GM13976 (cell line): ENCODE measurements around the gene JAKMIP1.

Source experiments
- DNase-seq: peaks from one replicate; pipeline ENCODE4 v3.0.0; 2012; ENCODE audit warnings: low spot score
- in situ Hi-C: fragments of 300-500 bp; cut with MboI; formaldehyde crosslinking; loops from one replicate; pipeline ENCODE4 v1.12.0; 2022; ENCODE audit warnings: low sequenced_read_pairs, mixed read lengths, inconsistent platforms; ENCODE audit not compliant: unreplicated experiment
- TF ChIP-seq, protein P1 (sequence below): IDR thresholded peaks from 2 replicates; pipeline ENCODE4 v1.5.1; 2012; ENCODE audit warnings: borderline replicate concordance, mild to moderate bottlenecking; ENCODE audit not compliant: insufficient read depth; ENCODE audit errors: extremely low read depth, missing control alignments, control extremely low read depth

Gene JAKMIP1

DNA sequence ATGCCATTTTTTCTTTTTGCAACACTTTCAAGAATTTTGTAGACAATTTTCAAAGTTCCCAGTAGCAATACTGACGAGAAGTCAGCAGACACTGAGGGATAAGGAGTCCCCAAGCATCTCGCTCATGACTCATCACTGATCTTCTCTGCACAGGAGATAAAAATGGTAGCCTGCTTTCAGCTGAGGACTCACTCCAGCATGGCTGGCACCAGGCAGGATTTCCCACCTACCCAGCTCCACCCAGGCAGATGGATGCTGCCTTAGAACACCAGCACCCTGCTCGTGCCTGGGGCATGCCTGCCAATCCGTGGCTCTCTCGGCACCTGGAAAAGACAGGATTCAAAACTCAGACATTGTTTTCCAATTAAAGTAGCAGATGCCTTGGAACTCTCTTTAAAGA is 24.9 kb downstream of the JAKMIP1 start:
- no peak for DNase-seq
- TF ChIP-seq, protein P1, sequence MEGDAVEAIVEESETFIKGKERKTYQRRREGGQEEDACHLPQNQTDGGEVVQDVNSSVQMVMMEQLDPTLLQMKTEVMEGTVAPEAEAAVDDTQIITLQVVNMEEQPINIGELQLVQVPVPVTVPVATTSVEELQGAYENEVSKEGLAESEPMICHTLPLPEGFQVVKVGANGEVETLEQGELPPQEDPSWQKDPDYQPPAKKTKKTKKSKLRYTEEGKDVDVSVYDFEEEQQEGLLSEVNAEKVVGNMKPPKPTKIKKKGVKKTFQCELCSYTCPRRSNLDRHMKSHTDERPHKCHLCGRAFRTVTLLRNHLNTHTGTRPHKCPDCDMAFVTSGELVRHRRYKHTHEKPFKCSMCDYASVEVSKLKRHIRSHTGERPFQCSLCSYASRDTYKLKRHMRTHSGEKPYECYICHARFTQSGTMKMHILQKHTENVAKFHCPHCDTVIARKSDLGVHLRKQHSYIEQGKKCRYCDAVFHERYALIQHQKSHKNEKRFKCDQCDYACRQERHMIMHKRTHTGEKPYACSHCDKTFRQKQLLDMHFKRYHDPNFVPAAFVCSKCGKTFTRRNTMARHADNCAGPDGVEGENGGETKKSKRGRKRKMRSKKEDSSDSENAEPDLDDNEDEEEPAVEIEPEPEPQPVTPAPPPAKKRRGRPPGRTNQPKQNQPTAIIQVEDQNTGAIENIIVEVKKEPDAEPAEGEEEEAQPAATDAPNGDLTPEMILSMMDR, result no peak
- in situ Hi-C loops, result no loop called here

DNA sequence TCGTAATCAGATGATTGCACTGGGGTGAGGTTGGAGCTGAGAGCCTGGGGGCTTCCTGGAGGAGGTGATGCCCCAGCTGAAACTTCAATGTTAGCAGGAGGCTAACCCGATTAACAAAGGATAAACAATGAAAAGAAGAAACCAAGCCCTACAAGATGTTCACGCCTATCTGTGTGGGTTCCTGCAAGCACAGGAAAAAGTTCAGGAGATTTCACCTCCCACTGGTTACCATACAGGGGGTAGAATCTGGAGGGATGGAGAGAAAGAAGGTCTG is 27.5 kb downstream of the JAKMIP1 start:
- TF ChIP-seq, protein P1, result no peak
- in situ Hi-C loops, result no loop called here
- DNase-seq, result no peak

DNA sequence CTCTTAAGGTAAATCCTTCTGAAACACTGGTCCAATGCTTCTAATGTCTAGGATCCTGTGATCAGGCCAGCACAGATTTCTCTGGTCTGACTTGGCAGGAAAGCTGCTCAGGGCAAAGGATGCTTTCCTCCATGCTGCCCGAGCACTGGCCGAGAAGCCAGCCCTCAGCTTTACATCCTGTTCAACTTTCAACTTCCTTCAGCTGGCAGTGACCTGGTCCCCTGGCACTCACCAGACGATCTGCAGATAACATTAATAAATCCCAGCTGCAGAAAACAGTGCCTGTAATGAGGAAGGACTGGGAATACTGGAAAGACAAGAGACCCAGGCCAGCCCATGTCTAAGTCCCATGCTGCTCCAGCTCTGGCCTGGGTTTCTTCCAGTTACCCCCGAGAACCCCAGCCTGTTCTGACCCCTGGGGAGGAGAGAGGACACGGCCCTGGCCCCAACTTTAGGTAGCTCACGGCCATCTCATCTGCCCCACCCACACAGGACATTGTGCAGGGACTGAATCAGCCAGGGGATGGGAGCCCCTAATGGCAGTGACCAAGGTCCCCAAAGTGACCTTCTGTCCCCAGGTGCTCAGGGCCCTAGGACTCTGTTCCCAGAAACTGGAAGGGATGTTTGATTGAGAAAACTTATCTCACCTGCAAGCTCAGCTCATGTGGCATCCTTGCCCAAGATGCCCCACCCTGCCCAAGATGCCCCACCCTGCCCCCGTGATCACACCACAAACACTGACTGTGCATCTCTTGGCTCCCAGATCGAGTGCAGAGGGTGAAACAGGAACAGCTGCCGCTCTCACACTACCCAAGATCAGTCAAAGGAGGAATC is 28.0 kb downstream of the JAKMIP1 start:
- DNase-seq, result no peak
- TF ChIP-seq, protein P1, result no peak
- in situ Hi-C loops, result no loop called here

DNA sequence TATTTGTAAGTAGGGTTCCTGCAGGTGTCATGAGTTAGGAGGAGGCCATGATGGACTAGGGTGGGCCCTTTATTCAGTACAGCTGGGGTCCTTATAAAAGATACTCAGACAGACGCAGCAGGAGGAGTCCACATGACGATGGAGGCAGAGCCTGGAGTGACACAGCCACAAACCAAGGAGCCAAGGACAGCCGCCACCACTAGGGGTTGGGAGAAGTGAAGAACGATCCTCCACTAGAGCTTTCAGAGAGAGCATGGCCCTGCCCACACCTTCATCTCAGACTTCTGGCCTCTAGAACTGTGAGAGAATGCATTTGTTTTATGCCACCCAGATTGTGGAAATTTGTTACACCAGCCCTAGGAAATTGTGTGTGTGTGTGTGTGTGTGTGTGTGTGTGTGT is 31.1 kb downstream of the JAKMIP1 start:
- in situ Hi-C loops, result no loop called here
- DNase-seq, result no peak
- TF ChIP-seq, protein P1, result no peak

DNA sequence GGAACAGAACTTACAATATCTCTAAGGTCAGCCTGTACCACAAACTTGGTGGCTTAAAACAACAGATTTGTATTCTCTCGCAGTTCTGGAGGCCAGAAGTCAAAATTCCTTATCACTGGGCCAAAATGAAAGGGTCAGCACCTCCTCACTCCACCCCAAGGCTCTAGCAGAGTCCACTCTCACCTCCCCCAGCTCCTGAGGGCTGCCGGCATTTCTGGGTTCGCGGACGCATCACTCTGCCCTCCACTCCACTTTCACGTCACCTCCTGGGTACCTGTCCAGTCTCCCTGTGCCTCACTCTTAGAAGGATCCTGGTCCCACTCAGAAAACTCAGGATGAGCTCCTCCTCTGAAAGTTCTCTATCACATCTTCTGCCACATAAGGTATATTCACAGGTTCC is 34.6 kb downstream of the JAKMIP1 start:
- in situ Hi-C loops, result no loop called here
- TF ChIP-seq, protein P1, result no peak
- no peak for DNase-seq

DNA sequence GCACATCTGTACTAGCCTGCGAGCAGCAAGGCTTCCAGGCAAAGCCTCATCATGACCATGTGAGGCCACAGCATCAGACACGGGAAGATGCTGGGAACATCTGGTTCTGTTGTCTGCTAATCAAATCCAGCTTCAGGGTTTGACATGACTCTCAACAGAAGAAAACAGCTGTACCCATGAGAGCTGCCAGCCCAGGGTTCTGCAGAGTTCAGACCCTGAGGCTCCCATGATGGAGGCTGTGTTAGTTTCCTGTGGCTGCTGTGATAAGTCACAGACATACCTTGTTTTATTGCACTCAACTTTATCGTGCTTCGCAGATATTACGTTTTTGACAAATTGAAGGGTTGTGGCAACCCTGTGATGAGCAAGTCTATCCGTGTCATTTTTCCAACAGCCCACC is 37.5 kb downstream of the JAKMIP1 start:
- TF ChIP-seq, protein P1, result no peak
- no peak for DNase-seq
- in situ Hi-C loops, result no loop called here

DNA sequence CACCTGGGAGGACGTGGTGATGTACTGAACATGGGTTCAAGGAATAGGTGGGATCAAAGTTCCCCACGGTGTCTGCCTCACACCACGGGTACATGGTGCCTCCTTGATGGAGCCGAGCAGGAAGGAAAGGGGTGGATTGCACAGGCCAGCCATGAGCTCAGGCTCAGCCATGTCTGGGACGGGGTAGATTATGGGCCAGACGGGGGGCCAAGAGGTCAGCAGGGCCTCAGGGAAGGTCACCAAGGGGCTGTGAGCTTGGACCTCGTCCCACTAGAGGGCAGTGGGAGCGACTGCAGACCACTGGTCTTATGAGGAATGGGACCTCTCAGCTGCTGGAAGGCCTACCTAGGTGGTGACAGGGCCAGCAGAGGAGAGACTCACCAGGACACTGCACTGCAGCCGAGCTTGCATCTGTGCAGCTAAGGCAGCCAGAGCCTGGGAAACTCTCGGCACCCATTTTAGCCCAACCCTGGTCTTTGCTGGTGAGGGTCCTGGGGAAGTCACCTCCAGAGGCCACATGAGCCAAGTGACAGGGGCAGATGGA is 38.4 kb downstream of the JAKMIP1 start:
- DNase-seq, result no peak
- in situ Hi-C loops, result no loop called here
- TF ChIP-seq, protein P1, result no peak
